D341Med (cell line): ENCODE results near the gene CELSR1.

Experiments
- DNase-seq: peaks from one replicate; pipeline ENCODE4 v3.0.0; 2012; ENCODE audit warnings: low spot score

The CELSR1 gene

GRCh38 chr22:46395145-46395544 lies 142.3 kb downstream of the CELSR1 start:
- no peak for DNase-seq

- DNase-seq, result no peak
Measured at GRCh38 chr22:46394622-46395021, 142.8 kb downstream of the CELSR1 start.

GRCh38 chr22:46393873-46394272 lies 143.5 kb downstream of the CELSR1 start:
- DNase-seq, result no peak

- DNase-seq, result no peak
Measured at GRCh38 chr22:46392137-46392844, 145.1 kb downstream of the CELSR1 start.

GRCh38 chr22:46391486-46392136 lies 145.8 kb downstream of the CELSR1 start:
- no peak for DNase-seq

- peak; percentile 67 for DNase-seq
Measured at GRCh38 chr22:46390652-46391301, 146.6 kb downstream of the CELSR1 start.

- DNase-seq, result no peak
Measured at GRCh38 chr22:46390105-46390651, 147.2 kb downstream of the CELSR1 start.

GRCh38 chr22:46389081-46389480 lies 148.3 kb downstream of the CELSR1 start:
- no peak for DNase-seq

GRCh38 chr22:46388647-46389046 lies 148.8 kb downstream of the CELSR1 start:
- DNase-seq, result no peak

GRCh38 chr22:46387748-46388147 lies 149.7 kb downstream of the CELSR1 start:
- DNase-seq, result no peak

GRCh38 chr22:46386312-46386711 lies 151.1 kb downstream of the CELSR1 start:
- no peak for DNase-seq

- DNase-seq, result no peak
Measured at GRCh38 chr22:46382524-46382923, 154.9 kb downstream of the CELSR1 start.

- no peak for DNase-seq
Measured at GRCh38 chr22:46381731-46382130, 155.7 kb downstream of the CELSR1 start.

- no peak for DNase-seq
Measured at GRCh38 chr22:46381142-46381541, 156.3 kb downstream of the CELSR1 start.

GRCh38 chr22:46380581-46380980 lies 156.8 kb downstream of the CELSR1 start:
- DNase-seq, result no peak

- DNase-seq, result no peak
Measured at GRCh38 chr22:46380069-46380468, 157.4 kb downstream of the CELSR1 start.

- DNase-seq, result no peak
Measured at GRCh38 chr22:46379066-46379930, 158.1 kb downstream of the CELSR1 start.

- no peak for DNase-seq
Measured at GRCh38 chr22:46378426-46379065, 158.9 kb downstream of the CELSR1 start.

GRCh38 chr22:46377525-46378425 lies 159.6 kb downstream of the CELSR1 start:
- DNase-seq, result no peak

GRCh38 chr22:46376908-46377524 lies 160.4 kb downstream of the CELSR1 start:
- no peak for DNase-seq
